Sigmoid colon (tissue), 7 donors: ENCODE measurements around the gene PNPLA6. TPM values are rescaled to one million over a fixed set of nuclear protein-coding genes. Genes with fewer than 3 reads are reported as not detected.

ENCODE experiments used
- DNase-seq: peaks from one replicate; pipeline ENCODE4 v3.0.0-alpha.2; 2019
- H3K27ac ChIP-seq, 4 donors: fragments of 200-600 bp; sonication (generic); one replicate each; pipeline ENCODE4 v1.5.1; 2016 to 2019; ENCODE audit warnings: mild to moderate bottlenecking in 1 of 4
- H3K27me3 ChIP-seq, 3 donors: fragments of 200-600 bp; sonication (generic); one replicate each; pipeline ENCODE4 v1.5.1; 2019; ENCODE audit warnings: mild to moderate bottlenecking in 1 of 3
- H3K36me3 ChIP-seq, 4 donors: fragments of 200-600 bp; sonication (generic); one replicate each; pipeline ENCODE4 v1.5.1; 2016 to 2019
- H3K4me1 ChIP-seq, 4 donors: fragments of 200-600 bp; sonication (generic); one replicate each; pipeline ENCODE4 v1.5.1; 2017 to 2019
- H3K4me3 ChIP-seq, 4 donors: fragments of 200-600 bp; sonication (generic); one replicate each; pipeline ENCODE4 v1.5.1; 2017 to 2019; ENCODE audit warnings: mild to moderate bottlenecking in 2 of 4, moderate library complexity in 1 of 4
- H3K9me3 ChIP-seq, 4 donors: fragments of 200-600 bp in 3 of 4; sonication (generic) in 3 of 4; one replicate each; pipeline versions ENCODE4 v1.5.1 to v1.6.1; 2013 to 2019
- CTCF ChIP-seq, 4 experiments: fragments of 450-650 bp in 3 of 4; fragments of 200-600 bp in 1 of 4; IDR thresholded peaks; one replicate each; pipeline ENCODE4 v1.5.1; 2016 to 2019; ENCODE audit warnings: antibody characterized with exemption in 4 of 4, mild to moderate bottlenecking in 3 of 4, moderate library complexity in 2 of 4
- EP300 ChIP-seq, 4 donors: sonication (generic); formaldehyde crosslinking; IDR thresholded peaks; one replicate each; pipeline ENCODE4 v1.6.1; 2017; ENCODE audit warnings: antibody characterized with exemption in 4 of 4
- POLR2A ChIP-seq, 2 donors: fragments of 450-650 bp; IDR thresholded peaks; one replicate each; pipeline ENCODE4 v1.6.1; 2016; ENCODE audit warnings: antibody characterized with exemption in 2 of 2, mild to moderate bottlenecking in 2 of 2, moderate library complexity in 2 of 2
- POLR2AphosphoS5 ChIP-seq, 4 donors: sonication (generic); formaldehyde crosslinking; IDR thresholded peaks; one replicate each; pipeline ENCODE4 v1.6.1; 2017; ENCODE audit warnings: antibody characterized with exemption in 4 of 4
- WGBS, 2 donors: extraction: QIAGEN DNeasy Blood & Tissue Kit; methylation state at CpG; one replicate each; pipeline ENCODE4 v1.1.7; 2013; 5-methylcytosine and 5-hydroxymethylcytosine counted together
- intact Hi-C: fragments of 100-400 bp; cut with DNase I; formaldehyde crosslinking; loops from one replicate; pipeline ENCODE4 v1.15.1; 2023
- polyA plus RNA-seq, 3 donors: library from polyadenylated mRNA; stranded (reverse); fragments of 200-250 nt; gene quantifications; one replicate each; pipeline ENCODE4 v1.2.3, GENCODE V29; 2013
- total RNA-seq, 4 donors: library from RNA; depleted of rRNA; stranded (reverse); fragments of >200 nt; gene quantifications; one replicate each; pipeline ENCODE4 v1.1.0, GENCODE V29; 2016
- donor health status: healthy with polysubstance abuse.
- donor health status: Bipolar disorder and iron deficiency.
- donor health status: healthy.

Gene PNPLA6
- total and polyA plus RNA-seq, 7 donors = 13.6 to 77.0 (median 40.3) TPM

GRCh38 chr19:7492142-7492541, 43.4 kb upstream of the PNPLA6 start:
- WGBS, 2 donors = 56 to 67% methylated on average over 4 of the region's 4 CpGs
- Histone ChIP-seq H3K4me3 (no peak overlapping the region), H3K9me3 (no peaks in the 10 kb centered on the region), H3K4me1 (peaks cover 0 to 28% (median 16%) of the 10 kb centered on the region in 4 donors), H3K27ac (no peak overlapping the region), H3K36me3 (no peaks in the 10 kb centered on the region), H3K27me3 (no peaks in the 10 kb centered on the region)
- intact Hi-C loops = no loop called here
- TF ChIP-seq POLR2AphosphoS5 (IDR thresholded peaks at IDR 0.05) (peak in 1 of 4 donors; percentile 44), POLR2A (IDR thresholded peaks at IDR 0.05) (no peak), CTCF (IDR thresholded peaks at IDR 0.05) (no peak)
- no peak for DNase-seq

- 75 to 77% methylated on average over 11 of the region's 11 CpGs for WGBS, 2 donors
- no peaks in the 10 kb centered on the region for H3K9me3 ChIP-seq
- H3K27me3 ChIP-seq = no peaks in the 10 kb centered on the region
- H3K4me3 ChIP-seq = no peak overlapping the region
- no peaks in the 10 kb centered on the region for H3K36me3 ChIP-seq
- TF ChIP-seq POLR2A (IDR thresholded peaks at IDR 0.05) (no peak), CTCF (IDR thresholded peaks at IDR 0.05) (no peak), EP300 (IDR thresholded peaks at IDR 0.05) (no peak), POLR2AphosphoS5 (IDR thresholded peaks at IDR 0.05) (no peak)
- no peak overlapping the region for H3K27ac ChIP-seq
- intact Hi-C loops = no loop called here
- no peak for DNase-seq
- peaks cover 0 to 28% (median 16%) of the 10 kb centered on the region in 4 donors for H3K4me1 ChIP-seq
Observed at GRCh38 chr19:7492558-7492957, 43.0 kb upstream of the PNPLA6 start.

GRCh38 chr19:7494416-7495098, 41.0 kb upstream of the PNPLA6 start:
- peak; percentile 85 for DNase-seq
- WGBS, 2 donors = 67 to 77% methylated on average over 13 of the region's 13 CpGs
- peaks cover 0 to 2% (median 0%) of the 10 kb centered on the region in 3 donors for H3K27me3 ChIP-seq

GRCh38 chr19:7497292-7497691, 38.2 kb upstream of the PNPLA6 start:
- 53 to 55% methylated on average over 7 of the region's 7 CpGs for WGBS, 2 donors
- no peak for DNase-seq
- no peak overlapping the region for H3K27ac ChIP-seq
- H3K36me3 ChIP-seq = no peaks in the 10 kb centered on the region
- peaks cover 0 to 26% (median 16%) of the 10 kb centered on the region in 4 donors for H3K4me1 ChIP-seq
- TF ChIP-seq POLR2A (IDR thresholded peaks at IDR 0.05) = no peak
- peak in 1 of 4 experiments; percentile 34 for TF ChIP-seq CTCF (IDR thresholded peaks at IDR 0.05)
- intact Hi-C loops = no loop called here
- H3K9me3 ChIP-seq = no peaks in the 10 kb centered on the region
- no peak overlapping the region for H3K4me3 ChIP-seq
- H3K27me3 ChIP-seq = peaks cover 3 to 24% (median 22%) of the 10 kb centered on the region in 3 donors

More at GRCh38 chr19:7494416-7495098, 41.0 kb upstream of the PNPLA6 start:
- no peak for TF ChIP-seq POLR2A (IDR thresholded peaks at IDR 0.05)
- peak in 3 of 4 donors; percentile 19 to 33 (median 27) for TF ChIP-seq POLR2AphosphoS5 (IDR thresholded peaks at IDR 0.05)
- TF ChIP-seq CTCF (IDR thresholded peaks at IDR 0.05) = peak in 1 of 4 experiments; percentile 16
- no peak for TF ChIP-seq EP300 (IDR thresholded peaks at IDR 0.05)
- intact Hi-C loops = no loop called here
- Histone ChIP-seq H3K4me1 (peaks cover 0 to 16% (median 6%) of the 10 kb centered on the region in 4 donors), H3K27ac (peak overlapping the region; percentile 50 to 74 (median 65)), H3K9me3 (no peaks in the 10 kb centered on the region), H3K4me3 (no peak overlapping the region), H3K36me3 (no peaks in the 10 kb centered on the region)
